ENCODE data around the gene FLAD1. TPM values are rescaled to one million over a fixed set of nuclear protein-coding genes. Genes with fewer than 3 reads are reported as not detected.

The FLAD1 gene
- total and polyA plus RNA-seq, 2 of the 8 experiments (the other 6 are each of a cell fraction or from before 2014, with no cell fraction given): 104 to 143 TPM

DNA sequence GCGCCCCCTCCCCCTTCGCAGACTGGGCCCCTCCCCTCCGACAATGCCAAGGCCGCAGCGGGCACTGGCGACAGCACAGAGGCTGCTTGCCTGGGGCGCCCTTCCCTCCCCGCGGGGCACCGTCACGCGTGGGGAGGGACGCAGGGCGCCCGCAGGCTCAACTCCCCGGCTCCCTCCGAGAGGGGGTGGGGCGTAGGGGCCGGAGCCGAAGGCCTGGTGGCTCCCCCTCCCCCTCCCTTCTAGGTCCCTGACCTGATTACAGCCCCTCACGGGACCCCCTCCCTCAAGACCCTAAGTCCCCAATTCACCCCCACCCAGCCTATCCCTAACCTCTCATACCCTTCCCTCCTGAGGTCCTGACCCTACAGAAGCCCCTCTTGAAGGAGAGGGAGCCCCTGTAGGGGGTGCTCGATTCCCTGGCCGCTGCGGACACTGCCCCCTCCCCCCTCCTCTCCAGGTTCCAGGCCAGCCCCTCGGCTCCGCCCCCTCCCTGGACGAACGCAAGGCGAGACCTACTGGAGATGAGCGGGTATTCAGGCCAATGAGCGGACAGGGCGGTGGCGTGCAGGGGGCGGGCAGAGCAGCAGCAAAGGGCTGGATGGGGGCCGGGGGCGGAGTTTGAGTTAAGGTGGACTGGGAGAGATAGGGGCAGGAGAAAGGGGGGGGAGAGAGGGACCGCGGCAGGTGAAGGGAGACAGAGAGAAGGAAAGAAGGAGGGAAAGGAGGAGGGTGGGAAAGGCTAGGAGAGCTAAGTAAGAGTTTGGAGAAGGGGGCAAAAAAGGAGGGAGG, 18.7 kb downstream of the FLAD1 start:
- DNase-seq (ENCODE audit: low read depth in 1 of 2, low spot score in 2 of 2): peak; percentile 97 to 99
- peak overlapping the region; percentile 20 for H4K5ac ChIP-seq (ENCODE audit: insufficient read length, low read depth, low read length)
- peaks cover 0 to 9% of the 10 kb centered on the region in 2 experiments for H4K20me1 ChIP-seq (replicated peaks in 1 of 2; ENCODE audit: control insufficient read depth in 1 of 2, insufficient read depth in 2 of 2, low read length in 2 of 2)
- H2BK12ac ChIP-seq (ENCODE audit: low read depth, low read length): peak overlapping the region; percentile 80
- H3K4me2 ChIP-seq (ENCODE audit: insufficient read depth in 1 of 2, low read depth in 2 of 2, low read length in 2 of 2): peak overlapping the region; percentile 79 to 87
- CTCF ChIA-PET (ENCODE audit: partially characterized antibody): interaction anchor here (1.3 to 14.0 kb wide), 8 partner anchors 13 to 90 kb away, joined by 4 to 334 read pairs (median 112); partner anchors contain the start of genes CKS1B, EFNA4, FLAD1 and PBXIP1
- H2BK20ac ChIP-seq (ENCODE audit: low read length): no peak overlapping the region
- no peaks in the 10 kb centered on the region for H3K27me3 ChIP-seq (replicated peaks in 1 of 4; ENCODE audit: control insufficient read depth in 3 of 4, extremely low read depth in 1 of 4, insufficient read depth in 3 of 4, low read length in 3 of 4)
- H3K36me3 ChIP-seq (ENCODE audit: control insufficient read depth in 2 of 4, insufficient read depth in 4 of 4, low read length in 3 of 4): peaks cover 0 to 2% (median 0%) of the 10 kb centered on the region in 4 experiments; a peak in 2 of 8 replicates
- H3K27ac ChIP-seq (ENCODE audit: low read depth, low read length): no peak overlapping the region; the same call in 1 of the 2 replicates
- H2BK15ac ChIP-seq (ENCODE audit: low read length): no peak overlapping the region
- H3K23me2 ChIP-seq (ENCODE audit: low read depth, low read length): peaks cover 18% of the 10 kb centered on the region; the same call in 1 of the 2 replicates
- H3K4me1 ChIP-seq (replicated peaks in 1 of 4; ENCODE audit: control insufficient read depth in 3 of 4, insufficient read depth in 4 of 4, low read length in 3 of 4): peaks cover 6 to 18% (median 14%) of the 10 kb centered on the region in 4 experiments
- WGBS, 2 experiments (ENCODE audit: extremely low coverage in 1 of 2, insufficient coverage in 1 of 2, insufficient read length in 1 of 2, insufficient replicate concordance in 2 of 2, low coverage in 1 of 2, low lambda C conversion rate in 2 of 2, missing lambda C conversion rate in 1 of 2): 3% methylated on average over 5 of the region's 38 CpGs; no CpG with 5 or more reads in 1 of the 2 experiments
- no peak overlapping the region for H3K14ac ChIP-seq (ENCODE audit: insufficient read length)
- H3K79me1 ChIP-seq (ENCODE audit: low read depth, low read length): peaks cover 7% of the 10 kb centered on the region
- peak overlapping the region in 2 of 4 experiments; percentile 43 to 60; a peak in 2 of 7 replicates for H3K9ac ChIP-seq (replicated peaks in 1 of 4; ENCODE audit: extremely low read depth in 1 of 4, low read depth in 3 of 4, low read length in 3 of 4)
- no peak overlapping the region for H2BK120ac ChIP-seq (replicated peaks; ENCODE audit: low read depth, low read length)
- H3K56ac ChIP-seq (replicated peaks; ENCODE audit: insufficient read length, low read depth, low read length): no peak overlapping the region
- POLR2A ChIA-PET (ENCODE audit: partially characterized antibody): interaction anchor here (0.6 to 42.8 kb wide), 7 partner anchors 14 to 535 kb away, joined by 3 to 702 read pairs (median 4); partner anchors contain the start of genes CKS1B, EFNA3, EFNA4 and FLAD1
- no peak overlapping the region for H4K91ac ChIP-seq (replicated peaks; ENCODE audit: insufficient read length, low read length)
- H2AK5ac ChIP-seq (ENCODE audit: low read depth, low read length): no peak overlapping the region
- no peak overlapping the region for H2AFZ ChIP-seq (ENCODE audit: low read length)
- H3K9me3 ChIP-seq (ENCODE audit: insufficient read depth in 2 of 2, low read depth in 1 of 2, low read length in 1 of 2): no peaks in the 10 kb centered on the region
- peak overlapping the region; percentile 60; the same call in 1 of the 2 replicates for H3K18ac ChIP-seq (ENCODE audit: extremely low read depth, low read length)
- H4K8ac ChIP-seq (ENCODE audit: extremely low read depth, insufficient read depth, low read length): peak overlapping the region; percentile 40; the same call in 1 of the 2 replicates
- H3K4me3 ChIP-seq (ENCODE audit: extremely low read depth in 1 of 4, insufficient read depth in 2 of 4, low read depth in 3 of 4, low read length in 4 of 4): peak overlapping the region; percentile 62 to 87 (median 70)
- H3K4ac ChIP-seq (replicated peaks; ENCODE audit: insufficient read length, low read depth, low read length): no peak overlapping the region
- FAIRE-seq: no peak
- peak overlapping the region; percentile 87 for H2BK5ac ChIP-seq (ENCODE audit: low read depth, low read length)
- H3K23ac ChIP-seq (ENCODE audit: insufficient read length): no peak overlapping the region
- H3K79me2 ChIP-seq (ENCODE audit: control insufficient read depth in 1 of 2, insufficient read depth in 2 of 2, low read length in 2 of 2): peaks cover 0 to 38% of the 10 kb centered on the region in 2 experiments; a peak in 2 of 4 replicates
- TF ChIP-seq EP300 (IDR thresholded peaks at IDR 0.05; ENCODE audit: borderline replicate concordance in 1 of 2, low read depth in 2 of 2, low read length in 2 of 2) (no peak; a peak in 1 of 3 replicates), ZNF274 (IDR thresholded peaks at IDR 0.05; ENCODE audit: borderline replicate concordance, extremely low read depth, low read length) (no peak), BRCA1 (IDR thresholded peaks at IDR 0.05; ENCODE audit: low read depth, low read length) (no peak), BACH1 (IDR thresholded peaks at IDR 0.05; ENCODE audit: low read length) (peak; percentile 78), KDM4A (IDR thresholded peaks at IDR 0.05; ENCODE audit: low read depth, low read length, severe bottlenecking) (no peak), SIX5 (IDR thresholded peaks at IDR 0.05; ENCODE audit: low read depth, low read length) (no peak), SP2 (IDR thresholded peaks at IDR 0.05; ENCODE audit: low read length) (peak; percentile 56), TAF7 (optimal IDR thresholded peaks at IDR 0.05; ENCODE audit: borderline replicate concordance, low read depth, low read length) (no peak), SIN3A (conservative IDR thresholded peaks at IDR 0.05 in 1 of 2, IDR thresholded peaks at IDR 0.05 in 1 of 2; ENCODE audit: low read depth in 1 of 2, low read length in 2 of 2) (peak in 1 of 2 experiments; percentile 71; a peak in 2 of 4 replicates), POLR2AphosphoS5 (IDR thresholded peaks at IDR 0.05; ENCODE audit: low read depth, low read length) (no peak), CHD2 (IDR thresholded peaks at IDR 0.05; ENCODE audit: low read length) (peak; percentile 77)

All from H1 (cell line).